SK-N-SH (cell line): Measurements from ENCODE around the gene AADAT. TPM values are rescaled to one million over a fixed set of nuclear protein-coding genes. Genes with fewer than 3 reads are reported as not detected.

Experiments
- CTCF ChIA-PET: fragments of 300-600, 350-600 bp; formaldehyde crosslinking; extraction: SDS; loops from one replicate; lab custom pipeline; 2021; lab: Yijun Ruan, JAX
- POLR2A ChIA-PET: fragments of 350-600 bp; sonication (Branson Sonifier 250); formaldehyde crosslinking; extraction: SDS; loops from one replicate; lab custom pipeline; 2020; ENCODE audit warnings: antibody characterized with exemption, inconsistent platforms; lab: Yijun Ruan, JAX
- DNase-seq: peaks from one replicate; pipeline ENCODE4 v3.0.0; 2012
- H2AFZ ChIP-seq: fragments of 200-600 bp; sonication (generic); 2 replicates; pipeline ENCODE4 v1.8.1; 2016; ENCODE audit warnings: antibody characterized with exemption, mild to moderate bottlenecking, low read depth
- H3F3A ChIP-seq: fragments of 200-600 bp; sonication (generic); replicated peaks from 2 replicates; pipeline ENCODE3; 2016; ENCODE audit warnings: antibody characterized with exemption, mild to moderate bottlenecking; ENCODE audit not compliant: insufficient read depth
- H3K27ac ChIP-seq, 2 experiments: fragments of 200-500 bp in 1 of 2; fragments of 200-600 bp in 1 of 2; sonication (Bioruptor generic) in 1 of 2; sonication (generic), shearing (Covaris generic) in 1 of 2; 2 replicates each; pipeline versions ENCODE4 v1.5.1 to v1.6.1; 2014 to 2016; ENCODE audit warnings: low read depth in 2 of 2, inconsistent platforms in 1 of 2, low read length in 1 of 2, mild to moderate bottlenecking in 1 of 2, mixed read lengths in 1 of 2
- H3K27me3 ChIP-seq: fragments of 200-600 bp; sonication (generic), shearing (Covaris generic); 2 replicates; pipeline ENCODE4 v1.6.1; 2016; ENCODE audit warnings: mixed run types; ENCODE audit not compliant: insufficient read depth
- H3K36me3 ChIP-seq, 2 experiments: fragments of 200-500 bp in 1 of 2; fragments of 200-600 bp in 1 of 2; sonication (Bioruptor generic) in 1 of 2; sonication (generic) in 1 of 2; replicated peaks in 1 of 2; 2 replicates each; pipeline versions ENCODE3 to v1.5.1; 2014 to 2016; ENCODE audit warnings: low read length in 1 of 2, mild to moderate bottlenecking in 1 of 2; ENCODE audit not compliant: insufficient read depth in 2 of 2, control insufficient read depth in 1 of 2
- H3K4me1 ChIP-seq, 2 experiments: fragments of 200-500 bp in 1 of 2; fragments of 200-600 bp in 1 of 2; sonication (Bioruptor generic) in 1 of 2; sonication (generic), shearing (Covaris generic) in 1 of 2; 2 replicates each; pipeline versions ENCODE4 v1.5.1 to v1.6.1; 2014 to 2016; ENCODE audit warnings: low read depth in 1 of 2, low read length in 1 of 2, mixed run types in 1 of 2; ENCODE audit not compliant: insufficient read depth in 2 of 2, control insufficient read depth in 1 of 2
- H3K4me2 ChIP-seq: fragments of 200-600 bp; sonication (generic), shearing (Covaris generic); 2 replicates; pipeline ENCODE4 v1.6.1; 2017; ENCODE audit warnings: mixed run types
- H3K4me3 ChIP-seq, 2 experiments: fragments of 200-500 bp in 1 of 2; fragments of 200-600 bp in 1 of 2; sonication (Bioruptor generic) in 1 of 2; sonication (generic), shearing (Covaris generic) in 1 of 2; 2 replicates each; pipeline versions ENCODE4 v1.5.1 to v1.8.1; 2014 to 2016; ENCODE audit warnings: low read depth in 2 of 2, inconsistent platforms in 1 of 2, low read length in 1 of 2, mild to moderate bottlenecking in 1 of 2, mixed read lengths in 1 of 2, moderate library complexity in 1 of 2
- H3K79me2 ChIP-seq: fragments of 200-600 bp; sonication (generic); 2 replicates; pipeline ENCODE4 v1.8.1; 2017; ENCODE audit warnings: mild to moderate bottlenecking; ENCODE audit not compliant: insufficient read depth
- H3K9ac ChIP-seq: fragments of 200-600 bp; sonication (generic); 2 replicates; pipeline ENCODE4 v1.6.1; 2017; ENCODE audit warnings: mixed run types
- H3K9me2 ChIP-seq: fragments of 200-600 bp; sonication (generic); 2 replicates; pipeline ENCODE4 v1.6.1; 2017; ENCODE audit warnings: mixed run types
- H3K9me3 ChIP-seq: fragments of 200-600 bp; sonication (generic); 2 replicates; pipeline ENCODE4 v1.6.1; 2017; ENCODE audit warnings: mixed run types, mild to moderate bottlenecking, moderate library complexity
- H4K20me1 ChIP-seq: fragments of 200-600 bp; sonication (generic); 2 replicates; pipeline ENCODE4 v1.6.1; 2017; ENCODE audit warnings: mild to moderate bottlenecking, mixed run types; ENCODE audit not compliant: insufficient read depth
- CTCF ChIP-seq: fragments of 200-600 bp; sonication (generic); IDR thresholded peaks from 2 replicates; pipeline ENCODE4 v1.6.1; 2017; ENCODE audit warnings: antibody characterized with exemption, mild to moderate bottlenecking, moderate library complexity
- ELF1 ChIP-seq: IDR thresholded peaks from 2 replicates; pipeline ENCODE4 v1.4.0; 2012
- FOSL2 ChIP-seq: IDR thresholded peaks from 2 replicates; pipeline ENCODE4 v1.4.0; 2012; ENCODE audit warnings: low read depth, mild to moderate bottlenecking, moderate library complexity, borderline replicate concordance
- FOXJ3 ChIP-seq: sonication (generic); formaldehyde crosslinking; IDR thresholded peaks from 2 replicates; pipeline ENCODE4 v1.5.1; 2020; ENCODE audit warnings: mild to moderate bottlenecking, missing genetic modification reagents
- FOXM1 ChIP-seq: IDR thresholded peaks from 2 replicates; pipeline ENCODE4 v1.4.0; 2012; ENCODE audit warnings: low read depth, mild to moderate bottlenecking
- GABPA ChIP-seq: IDR thresholded peaks from 2 replicates; pipeline ENCODE4 v1.4.0; 2012; ENCODE audit warnings: low read depth, mild to moderate bottlenecking
- IRF3 ChIP-seq: fragments of 150-350 bp; IDR thresholded peaks from 2 replicates; pipeline ENCODE4 v1.6.1; 2016; ENCODE audit warnings: mild to moderate bottlenecking, low read depth, low read length
- JUND ChIP-seq: IDR thresholded peaks from 2 replicates; pipeline ENCODE4 v1.4.0; 2012
- MAX ChIP-seq: IDR thresholded peaks from 2 replicates; pipeline ENCODE4 v1.4.0; 2012; ENCODE audit warnings: low read depth
- POLR2AphosphoS5 ChIP-seq: IDR thresholded peaks from 2 replicates; pipeline ENCODE4 v1.6.1; 2012; ENCODE audit warnings: low read depth, low read length
- REST ChIP-seq: IDR thresholded peaks from 2 replicates; pipeline ENCODE4 v1.6.1; 2012; ENCODE audit warnings: mild to moderate bottlenecking, low read depth, low read length, moderate library complexity
- SIN3A ChIP-seq: IDR thresholded peaks from 2 replicates; pipeline ENCODE4 v1.6.1; 2012; ENCODE audit warnings: low read depth, mild to moderate bottlenecking, low read length, moderate library complexity, borderline replicate concordance
- SMC3 ChIP-seq: IDR thresholded peaks from 2 replicates; pipeline ENCODE4 v1.6.1; 2012; ENCODE audit warnings: low read depth, low read length, improper control_type of control experiment
- TAF1 ChIP-seq: IDR thresholded peaks from 2 replicates; pipeline ENCODE4 v1.6.1; 2012; ENCODE audit warnings: low read depth, mild to moderate bottlenecking, low read length, moderate library complexity, borderline replicate concordance
- TEAD4 ChIP-seq: IDR thresholded peaks from 2 replicates; pipeline ENCODE4 v1.4.0; 2012; ENCODE audit warnings: mild to moderate bottlenecking, borderline replicate concordance; ENCODE audit not compliant: insufficient read depth
- ZBTB33 ChIP-seq: IDR thresholded peaks from 2 replicates; pipeline ENCODE4 v1.4.0; 2012; ENCODE audit warnings: low read depth, borderline replicate concordance
- WGBS: methylation state at CpG from one replicate; pipeline ENCODE4 v1.1.6; 2017; ENCODE audit warnings: low lambda C conversion rate; 5-methylcytosine and 5-hydroxymethylcytosine counted together
- polyA plus RNA-seq, 3 experiments: library from polyadenylated mRNA; depleted of rRNA; stranded (reverse); fragments of >200 nt; gene quantifications; 2 replicates each; pipeline ENCODE4 v1.2.3, GENCODE V29; 2012

AADAT gene
- polyA plus RNA-seq, 1 of the 3 experiments (the other 2 are of a cell fraction), result 12.5 TPM

GRCh38 chr4:170093973-170094535 lies 4.3 kb upstream of the AADAT start:
- Histone ChIP-seq H3K9me2 (no peaks in the 10 kb centered on the region), H3K4me3 (no peak overlapping the region), H3K9me3 (no peaks in the 10 kb centered on the region), H3K9ac (no peak overlapping the region), H3K4me2 (no peak overlapping the region), H3K27ac (no peak overlapping the region), H3K36me3 (no peaks in the 10 kb centered on the region), H3K4me1 (peaks cover 0 to 3% of the 10 kb centered on the region in 2 experiments; a peak in 2 of 4 replicates), H3K27me3 (no peaks in the 10 kb centered on the region; the same call in 1 of the 2 replicates), H4K20me1 (no peaks in the 10 kb centered on the region), H3F3A (no peaks in the 10 kb centered on the region), H2AFZ (no peak overlapping the region), H3K79me2 (peaks cover 6% of the 10 kb centered on the region; the same call in 1 of the 2 replicates)
- 83% methylated on average over 2 of the region's 2 CpGs for WGBS
- DNase-seq, result no peak
- no peak for TF ChIP-seq GABPA
- TF ChIP-seq FOXJ3 (CRISPR knock-in tag), result no peak
- no peak for TF ChIP-seq ZBTB33
- TF ChIP-seq TAF1, result no peak
- TF ChIP-seq SIN3A, result no peak
- no peak for TF ChIP-seq FOXM1
- TF ChIP-seq IRF3, result no peak
- TF ChIP-seq FOSL2, result no peak
- no peak for TF ChIP-seq MAX
- no peak for TF ChIP-seq CTCF
- TF ChIP-seq POLR2AphosphoS5, result no peak
- TF ChIP-seq ELF1, result no peak
- no peak for TF ChIP-seq REST
- TF ChIP-seq JUND, result no peak
- no peak for TF ChIP-seq SMC3
- TF ChIP-seq TEAD4, result no peak
- ChIA-PET POLR2A (no interaction called here), CTCF (no interaction called here)
